Brain pericyte (primary cell): ENCODE measurements around the gene PPP2R2B.
"Not testable (repeated sequence)": the region's sequence is repeated elsewhere in the genome, so short reads cannot be mapped to it uniquely, and the experiment has no call there.

Experiments used
- DNase-seq: peaks from one replicate; pipeline ENCODE4 v3.0.0-alpha.2; 2012; ENCODE audit warnings: low read depth, low spot score

Gene PPP2R2B

DNA sequence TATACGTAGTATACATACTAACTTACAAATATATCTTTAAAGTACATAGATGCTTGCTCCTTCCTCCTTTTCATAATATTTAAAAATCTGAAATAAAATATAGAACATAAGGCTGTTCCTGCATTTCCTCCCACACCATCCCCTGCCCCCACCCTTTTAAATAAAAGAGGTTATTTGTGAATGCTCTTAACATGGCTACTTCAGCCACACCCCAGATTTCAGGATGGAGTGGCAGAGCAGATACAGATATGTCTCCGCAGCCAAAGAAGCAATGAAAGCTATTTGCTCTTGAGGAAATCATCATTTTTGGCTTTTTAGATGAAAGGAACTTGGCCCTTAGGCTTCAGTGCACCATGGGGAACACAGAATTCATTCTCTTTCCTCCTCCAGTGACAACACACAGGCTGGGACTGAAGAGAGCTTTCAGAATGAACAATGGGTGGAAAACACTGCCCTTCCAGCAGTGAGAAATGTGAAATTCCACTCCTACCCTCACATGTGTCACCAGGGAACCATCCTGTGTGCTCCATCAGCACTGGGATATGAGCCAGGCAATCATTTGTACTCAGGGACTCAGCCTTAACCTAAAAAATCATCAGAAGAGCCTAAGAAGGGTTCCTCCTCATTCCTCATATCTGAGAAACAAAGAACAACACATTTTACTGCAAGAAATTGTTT lies 134.3 kb downstream of the PPP2R2B start:
- no peak for DNase-seq

DNA sequence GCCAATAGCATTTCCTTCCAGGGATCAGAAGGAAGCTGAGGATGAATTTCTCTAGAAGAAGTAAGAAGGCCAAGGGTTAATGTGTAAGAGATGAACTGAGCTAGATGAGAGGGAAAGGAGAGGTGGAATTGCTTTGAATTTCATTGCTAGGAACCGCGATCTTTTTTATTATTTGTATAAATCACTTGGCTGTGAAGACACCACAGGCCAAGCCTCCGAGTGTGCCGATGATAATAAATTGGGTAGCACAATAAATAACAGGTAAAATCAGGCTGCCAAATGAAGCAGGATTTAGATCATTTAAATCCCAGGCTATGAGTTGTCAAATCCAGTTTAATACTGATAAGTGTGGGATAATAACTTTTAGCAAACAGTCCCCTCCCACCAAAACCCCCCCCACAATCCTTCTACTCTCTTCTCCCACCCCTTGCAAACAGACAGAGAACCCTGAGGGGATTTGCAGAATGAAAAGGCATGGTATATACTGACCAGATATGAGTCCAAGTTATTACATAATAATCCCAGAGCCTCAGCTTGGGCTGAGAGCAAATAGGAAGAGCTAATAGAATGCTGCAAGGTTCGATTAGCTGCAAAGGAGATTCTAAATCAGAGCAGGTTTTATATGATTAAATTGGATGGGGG lies 143.5 kb downstream of the PPP2R2B start:
- no peak for DNase-seq

DNA sequence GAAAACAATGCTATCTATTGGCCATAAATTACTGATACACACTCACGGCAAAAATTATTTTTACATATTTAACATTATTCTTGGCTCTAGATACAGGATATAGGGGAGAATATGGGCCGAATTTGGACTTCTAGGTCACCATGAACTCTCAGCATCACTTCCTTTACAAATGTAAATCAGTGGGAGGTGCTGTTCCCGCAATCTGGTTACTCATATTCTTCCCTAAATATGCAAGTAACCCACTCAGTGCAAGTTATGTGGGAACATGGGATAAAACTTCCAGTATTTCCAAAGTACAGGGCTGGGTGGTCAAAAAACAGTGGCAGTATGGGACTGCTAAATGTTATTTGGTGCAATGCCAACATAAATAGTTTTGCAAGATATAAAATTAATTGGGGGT lies 145.6 kb downstream of the PPP2R2B start:
- no peak for DNase-seq

DNA sequence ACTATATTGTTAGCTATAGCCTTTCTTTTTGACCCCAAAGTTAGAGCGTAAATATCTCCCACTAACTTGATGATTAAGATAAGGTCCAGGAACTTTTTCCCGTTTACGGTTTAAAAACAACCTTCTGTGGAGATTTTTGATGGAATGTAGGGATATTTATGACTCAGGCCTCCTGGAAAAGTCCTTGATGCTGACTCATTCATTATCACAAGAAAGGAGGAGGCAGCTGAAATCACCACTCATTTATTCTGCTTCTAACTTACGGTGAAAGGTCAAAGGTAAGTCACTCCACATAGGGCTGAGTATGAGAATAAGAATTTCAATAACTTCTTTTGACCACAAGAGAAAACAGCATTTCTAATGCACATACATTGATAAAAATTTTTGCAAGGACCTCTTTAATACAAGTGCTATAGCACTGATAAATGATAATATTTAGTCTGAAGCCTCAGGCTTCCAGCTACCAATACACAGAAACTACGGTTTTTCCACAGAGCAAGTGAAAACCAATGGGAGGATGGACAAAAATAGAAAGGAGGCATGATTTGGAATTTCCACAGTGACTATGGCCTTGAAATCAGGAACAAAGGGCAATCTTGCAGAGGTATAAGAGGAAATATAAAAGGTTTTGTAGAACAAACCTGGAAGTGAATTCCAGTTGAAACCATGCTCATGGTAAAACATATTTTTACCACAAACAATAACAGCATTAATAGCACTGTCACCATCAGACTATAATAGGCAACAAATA lies 146.5 kb downstream of the PPP2R2B start:
- peak; percentile 13 for DNase-seq

DNA sequence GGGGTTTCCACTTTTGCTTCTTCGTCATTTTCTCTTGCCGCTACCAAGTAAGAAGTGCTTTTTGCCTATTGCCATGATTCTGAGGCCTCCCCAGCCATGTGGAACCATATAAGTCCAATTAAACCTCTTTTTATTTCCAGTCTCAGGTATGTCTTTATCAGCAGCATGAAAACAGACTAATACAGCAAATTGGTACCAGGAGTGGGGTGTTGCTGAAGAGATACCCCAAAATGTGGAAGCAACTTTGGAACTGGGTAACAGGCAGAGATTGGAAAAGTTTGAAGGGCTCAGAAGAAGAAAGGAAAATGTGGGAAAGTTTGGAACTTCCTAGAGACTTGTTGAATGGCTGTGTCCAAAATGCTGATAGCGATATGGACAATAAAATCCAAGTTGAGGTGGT lies 149.8 kb downstream of the PPP2R2B start:
- not testable (repeated sequence) for DNase-seq

DNA sequence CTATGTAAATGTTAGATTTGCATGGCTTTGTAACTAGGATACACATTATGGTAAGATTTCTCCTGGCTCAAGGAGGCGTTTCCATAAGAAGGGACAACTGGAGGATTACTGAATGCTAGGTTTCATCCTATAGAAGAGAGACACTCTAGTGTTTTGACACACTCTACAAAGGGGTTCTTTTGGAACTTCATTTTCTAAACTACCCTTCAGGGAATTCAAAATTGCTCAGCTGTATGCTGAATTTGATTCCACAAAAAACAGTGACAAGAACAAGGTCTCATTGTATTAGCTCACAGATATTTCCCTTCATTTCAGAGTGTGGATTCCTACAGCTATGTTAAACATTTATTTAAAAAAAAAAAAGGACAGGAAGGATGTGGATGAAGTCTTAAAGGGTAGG lies 151.7 kb downstream of the PPP2R2B start:
- DNase-seq, result no peak

DNA sequence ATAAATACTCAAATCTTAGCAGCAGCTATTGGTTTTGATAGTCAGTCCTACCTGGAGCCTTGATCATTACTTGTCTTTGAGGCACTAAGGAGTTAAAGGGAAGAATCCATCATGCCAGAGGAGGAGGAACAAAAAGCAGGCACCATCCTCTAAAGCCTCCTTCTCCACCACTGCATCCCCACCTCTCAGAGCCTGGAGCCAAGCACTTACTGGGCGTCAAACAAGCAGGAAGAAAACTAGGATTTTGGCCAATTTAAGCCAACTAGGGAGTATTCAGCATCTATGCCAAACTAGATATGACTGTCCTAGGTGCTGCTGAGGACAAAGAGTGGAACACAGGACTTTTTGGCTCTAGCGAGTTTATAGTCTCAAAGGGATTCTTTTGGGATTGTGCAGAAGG lies 152.5 kb downstream of the PPP2R2B start:
- DNase-seq, result no peak

DNA sequence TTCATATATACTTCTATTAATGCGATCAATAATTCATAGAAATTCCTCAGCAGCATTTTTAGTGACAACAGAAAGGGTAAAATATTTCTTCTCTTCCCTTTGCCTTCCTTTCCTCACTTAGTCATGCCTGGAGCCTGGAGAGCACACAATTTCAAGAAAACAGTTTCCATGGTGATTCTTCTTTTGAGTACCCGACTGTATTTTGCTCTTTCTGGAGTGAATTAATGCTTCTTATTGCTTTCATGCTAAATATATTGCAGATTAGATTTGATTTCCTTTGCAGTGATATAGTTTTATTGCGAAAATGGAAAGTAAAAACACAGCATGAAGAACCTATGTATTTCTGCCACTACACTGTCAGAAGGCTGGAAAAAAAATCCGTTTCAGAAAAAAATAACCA lies 153.5 kb downstream of the PPP2R2B start:
- no peak for DNase-seq

DNA sequence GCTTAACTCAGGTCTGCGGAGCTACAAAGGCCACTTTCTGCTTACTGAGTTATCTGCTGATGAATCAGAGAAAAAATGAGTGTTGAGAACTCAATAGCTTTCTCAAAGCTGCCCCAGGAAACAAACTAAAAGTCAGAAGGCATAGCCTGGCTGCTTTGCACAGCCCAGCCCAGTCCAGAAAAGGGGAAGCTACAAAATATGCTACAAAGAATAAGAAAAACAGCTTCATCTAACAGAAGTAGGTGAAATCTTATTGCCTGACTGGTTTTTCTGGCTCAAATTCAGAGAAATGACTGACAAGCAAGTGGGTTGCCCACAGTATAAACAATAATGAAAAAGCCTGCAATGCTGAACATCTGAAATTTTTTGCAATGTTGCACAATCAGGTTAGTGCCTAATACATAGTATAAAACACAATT lies 156.2 kb downstream of the PPP2R2B start:
- no peak for DNase-seq

DNA sequence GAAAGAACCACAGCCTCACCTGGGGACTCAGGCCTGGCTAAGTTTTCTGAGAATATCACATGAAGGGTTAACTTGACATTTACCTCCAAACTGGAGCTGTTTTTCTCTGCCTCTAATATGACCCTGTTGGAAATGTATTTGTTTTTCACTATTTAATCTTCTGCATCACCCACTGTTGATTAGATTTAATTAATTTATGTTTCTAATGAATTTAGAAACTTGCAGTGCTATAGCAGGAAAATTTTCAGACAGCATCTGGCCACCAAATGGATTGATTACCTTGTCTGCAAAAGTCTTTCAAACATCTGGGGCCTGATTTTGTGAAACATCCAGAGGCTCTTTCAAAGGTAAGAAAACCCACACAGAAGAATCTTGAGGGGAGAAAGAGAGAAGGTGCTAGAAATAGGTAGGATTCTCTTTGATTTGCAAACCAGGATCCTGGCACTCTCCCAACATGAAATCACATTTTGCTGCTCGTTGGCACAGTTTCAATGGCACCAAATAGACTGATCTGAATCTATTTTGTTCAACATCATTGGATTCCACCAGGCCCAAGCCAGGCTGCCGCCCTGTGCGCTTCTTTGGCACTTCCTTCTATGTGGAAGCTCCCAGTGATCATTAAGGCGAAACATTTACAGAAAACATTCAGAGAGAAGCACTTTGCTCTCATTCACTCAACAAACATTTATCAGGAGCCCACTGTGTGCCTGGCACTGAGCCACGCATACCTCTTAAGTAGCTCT lies 157.3 kb downstream of the PPP2R2B start:
- DNase-seq, result no peak

DNA sequence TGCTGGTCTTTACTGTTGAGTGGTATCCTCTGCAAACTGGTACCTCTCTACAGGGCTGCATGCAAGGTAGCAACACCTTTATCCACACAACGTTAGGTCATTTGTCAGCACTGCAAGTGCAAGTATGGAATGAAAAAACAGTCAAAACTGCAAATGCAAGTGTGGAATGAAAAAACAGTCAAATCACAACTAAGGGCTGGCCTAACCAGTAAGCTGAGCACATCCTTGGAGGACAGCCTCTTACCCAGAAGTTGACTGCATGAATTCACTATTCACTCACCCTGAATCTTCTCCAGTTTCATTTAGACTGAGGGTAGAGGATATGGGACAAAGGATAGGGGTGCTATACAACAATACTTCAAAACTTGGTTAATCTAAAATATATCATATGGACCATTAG lies 158.4 kb downstream of the PPP2R2B start:
- no peak for DNase-seq

DNA sequence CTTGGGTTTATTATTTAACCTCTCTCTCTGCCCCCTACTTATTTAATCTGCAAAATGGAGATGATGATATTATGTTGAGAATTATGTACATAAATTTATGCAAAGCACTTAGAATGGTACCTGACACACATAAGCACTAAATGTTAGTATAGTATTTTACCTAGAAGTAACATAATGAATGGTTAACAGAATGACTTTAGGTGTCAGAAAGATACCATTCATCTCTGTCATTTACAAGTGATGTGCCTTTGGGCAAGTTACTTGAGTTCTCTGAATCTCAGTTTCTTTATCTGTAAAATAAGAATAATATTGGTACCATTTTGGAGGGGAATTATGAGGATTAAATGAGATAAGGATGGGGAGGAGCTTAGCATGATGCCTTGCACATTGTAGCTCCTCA lies 159.4 kb downstream of the PPP2R2B start:
- no peak for DNase-seq

DNA sequence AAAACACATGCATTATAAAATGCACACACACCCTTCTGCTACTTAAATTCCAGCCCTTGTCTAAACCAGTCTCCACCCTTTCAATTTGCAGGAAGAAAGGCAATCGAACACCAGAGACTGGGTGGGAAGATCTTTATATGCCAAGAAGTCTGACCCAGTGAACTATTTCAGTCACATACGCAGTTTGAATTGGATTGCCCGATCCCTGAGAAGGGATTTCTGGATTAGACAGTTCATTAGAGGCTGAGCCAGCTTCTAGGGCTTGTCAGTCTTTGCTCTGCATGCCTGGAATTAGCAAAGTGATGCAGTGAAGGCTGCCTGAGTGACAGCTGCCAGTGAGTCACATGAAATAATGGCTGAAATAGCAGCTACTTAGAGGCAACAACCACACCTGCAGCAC lies 159.9 kb downstream of the PPP2R2B start:
- no peak for DNase-seq

DNA sequence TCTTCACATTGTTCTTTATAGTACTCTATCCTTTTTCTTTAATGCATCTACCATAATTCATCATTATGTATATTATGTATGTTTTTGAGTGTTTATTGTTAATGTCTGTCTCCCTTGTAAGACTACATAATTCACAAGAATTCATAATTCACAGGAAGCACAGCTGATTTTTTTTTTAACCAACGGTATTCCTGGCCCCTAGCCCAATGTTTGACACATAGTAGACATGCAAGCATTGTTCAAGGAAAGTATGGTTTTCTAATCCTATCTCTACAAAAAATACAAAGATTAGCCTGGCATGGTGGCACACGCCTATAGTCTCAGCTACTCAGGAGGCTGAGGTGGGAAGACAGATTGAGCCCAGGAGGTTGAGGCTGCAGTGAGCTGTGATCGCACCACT lies 160.6 kb downstream of the PPP2R2B start:
- DNase-seq, result no peak

DNA sequence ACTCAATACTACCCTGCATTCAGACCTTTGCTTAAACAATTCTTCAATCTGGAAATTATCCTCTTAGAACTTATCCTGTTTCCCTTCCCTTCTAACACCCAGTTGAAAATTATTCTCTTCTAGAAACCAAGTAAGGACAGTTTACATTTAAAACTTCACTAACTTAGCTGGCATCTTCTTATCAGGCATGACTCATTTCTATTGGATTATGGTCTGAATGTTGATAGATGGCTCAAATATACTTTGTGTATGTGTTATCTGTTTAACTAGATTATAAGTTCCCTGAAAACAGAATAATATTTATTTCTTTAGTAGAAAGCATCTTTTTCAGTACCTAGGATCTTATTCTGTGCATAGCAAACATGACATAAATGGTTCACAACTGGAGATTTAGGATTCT lies 161.9 kb downstream of the PPP2R2B start:
- no peak for DNase-seq

DNA sequence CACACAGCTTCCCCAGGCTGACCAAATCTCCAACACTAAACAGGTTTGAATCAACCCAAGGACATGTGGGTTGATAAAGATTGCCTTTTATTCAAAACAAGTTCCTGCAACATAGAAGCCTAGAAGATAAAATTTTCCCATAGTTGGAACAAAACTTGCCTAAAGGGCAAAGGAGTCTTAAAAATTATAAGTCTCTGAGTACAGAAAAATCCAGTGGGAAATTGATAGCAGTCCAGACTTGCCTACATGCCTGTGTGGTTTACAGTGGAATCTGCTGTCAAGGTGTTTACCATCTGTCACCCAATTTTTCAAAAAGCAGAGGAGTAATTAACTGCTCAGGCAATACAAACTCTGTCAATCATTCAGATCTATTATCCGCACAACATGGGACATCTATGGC lies 168.2 kb downstream of the PPP2R2B start:
- DNase-seq, result no peak

DNA sequence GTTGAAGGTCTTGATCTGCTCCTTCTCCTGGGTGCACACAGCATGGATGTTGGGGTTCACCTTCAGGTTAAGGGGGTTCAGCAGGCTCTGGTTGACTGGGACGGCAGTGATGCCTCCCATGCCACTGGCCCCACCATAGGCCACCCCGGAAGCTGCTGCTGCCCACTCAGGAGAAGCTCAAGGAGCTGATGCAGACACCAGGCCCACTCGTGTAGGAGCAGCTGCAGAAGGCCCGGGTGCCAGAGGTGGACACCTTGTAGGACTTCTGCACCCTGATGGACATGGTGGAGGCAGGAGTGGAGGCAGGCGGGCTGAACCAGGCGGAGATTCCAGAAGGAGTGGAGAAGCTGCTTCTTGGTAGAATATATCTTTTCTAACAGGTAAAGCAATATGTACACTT lies 171.2 kb downstream of the PPP2R2B start:
- DNase-seq, result no peak

DNA sequence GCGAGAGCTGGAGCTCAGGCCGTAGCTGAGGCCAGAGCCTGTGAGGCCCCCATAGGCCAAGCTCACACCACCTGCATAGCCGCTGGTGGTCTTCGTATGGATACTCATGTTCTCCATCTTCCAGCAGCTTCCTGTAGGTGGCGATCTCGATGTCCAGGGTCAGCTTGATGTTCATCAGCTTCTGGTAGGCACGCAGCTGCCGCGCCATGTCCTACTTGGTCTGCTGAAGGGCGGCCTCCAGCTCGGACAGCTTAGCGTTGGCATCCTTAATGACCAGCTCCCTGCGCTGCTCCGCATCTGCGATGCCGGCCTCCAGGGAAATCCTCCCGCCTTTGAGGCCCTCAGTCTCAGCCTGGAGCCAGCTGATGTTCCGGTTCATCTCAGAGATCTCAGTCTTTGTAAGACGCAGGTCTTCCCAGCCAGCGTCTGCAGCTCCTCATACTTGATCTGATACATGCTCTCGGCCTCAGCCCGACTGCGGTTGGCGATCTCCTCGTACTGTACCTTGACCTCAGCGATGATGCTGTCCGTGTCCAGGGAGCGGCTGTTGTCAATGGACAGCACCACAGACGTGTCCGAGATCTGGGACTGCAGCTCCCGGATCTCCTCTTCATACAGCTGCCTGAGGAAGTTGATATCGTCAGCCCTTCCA lies 172.1 kb downstream of the PPP2R2B start:
- no peak for DNase-seq

DNA sequence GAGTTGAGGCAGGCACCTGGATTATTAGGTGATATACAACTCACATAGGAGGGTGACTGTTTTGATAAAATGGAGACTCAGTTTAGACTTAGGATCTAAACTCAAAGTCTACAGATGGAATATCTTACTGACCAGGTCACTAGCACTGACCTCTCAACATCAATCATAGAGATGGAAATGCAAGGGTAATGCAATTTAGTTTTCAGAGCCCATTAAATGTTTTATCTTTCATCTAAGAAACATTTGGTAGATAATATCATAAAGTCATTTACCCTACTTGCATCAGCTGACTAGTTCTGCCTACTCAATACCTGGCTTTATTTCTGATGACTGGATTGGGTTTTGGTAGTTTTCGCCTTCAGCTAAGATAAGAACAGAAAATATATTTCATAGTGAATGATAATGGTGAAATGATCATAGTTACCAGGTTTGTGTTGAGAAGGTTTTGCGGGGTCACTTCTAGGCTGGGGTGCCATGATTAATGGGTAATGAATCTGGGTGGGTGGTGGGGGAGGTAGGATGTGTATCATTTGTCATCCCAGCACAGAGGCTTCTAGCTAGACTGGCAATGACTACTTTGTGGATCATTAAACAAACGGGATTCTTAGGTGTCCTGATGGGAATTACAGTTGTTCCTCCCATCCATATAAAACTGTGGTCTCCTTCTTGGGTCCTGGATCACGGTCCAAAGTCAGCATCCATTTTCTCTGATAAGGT lies 173.4 kb downstream of the PPP2R2B start:
- no peak for DNase-seq

DNA sequence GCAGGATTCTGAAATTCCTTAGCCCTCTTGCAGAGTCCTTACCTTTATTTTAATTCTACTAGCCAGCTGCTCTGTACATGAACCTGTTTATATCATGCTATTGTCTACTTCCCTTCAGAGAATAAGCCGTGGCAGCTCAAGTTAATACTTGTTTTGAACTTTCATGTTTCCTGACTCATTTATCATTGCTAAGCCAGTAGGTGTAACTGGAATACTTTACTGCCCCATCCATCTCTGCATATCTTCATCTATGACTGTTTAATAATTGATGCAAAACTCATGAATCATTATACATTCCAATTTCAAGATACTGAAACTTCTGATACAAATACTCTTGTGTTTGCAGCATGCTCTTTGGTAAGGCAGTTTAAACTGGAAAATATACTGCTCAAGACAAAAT lies 174.7 kb downstream of the PPP2R2B start:
- DNase-seq, result no peak

DNA sequence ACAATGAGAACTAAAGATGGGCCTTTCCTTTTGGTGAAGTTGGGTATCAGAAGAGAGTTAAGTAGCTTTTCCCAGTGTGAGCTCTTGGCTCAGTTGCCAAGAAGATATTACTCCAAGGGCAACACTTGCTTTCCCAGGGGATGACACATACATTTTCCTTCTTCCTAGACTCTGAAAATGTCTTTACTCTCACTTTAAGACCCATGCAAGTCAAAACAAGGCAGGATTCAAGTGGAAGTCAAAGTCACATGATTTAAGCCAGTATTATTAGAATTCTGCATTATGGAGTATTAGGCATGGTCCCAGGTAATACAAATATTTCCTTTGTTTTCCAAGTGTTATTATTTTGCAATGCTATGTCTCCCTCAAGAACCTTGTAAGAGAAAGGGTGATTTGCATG lies 175.1 kb downstream of the PPP2R2B start:
- no peak for DNase-seq
